Loucy (cell line): ENCODE data around the gene FAM180A.

ENCODE experiments used
- H2AFZ ChIP-seq: fragments of 200-600 bp; sonication (generic); 2 replicates; pipeline ENCODE4 v1.6.0; 2016; ENCODE audit warnings: antibody characterized with exemption, mild to moderate bottlenecking, low read length, moderate library complexity
- H3F3A ChIP-seq: fragments of 200-600 bp; 2 replicates; pipeline ENCODE4 v1.6.0; 2016; ENCODE audit warnings: antibody characterized with exemption, low read depth, mild to moderate bottlenecking
- H3K27me3 ChIP-seq: fragments of 200-600 bp; sonication (generic); 2 replicates; pipeline ENCODE4 v1.6.1; 2014; ENCODE audit warnings: low read length, mild to moderate bottlenecking; ENCODE audit not compliant: insufficient read depth, poor library complexity, severe bottlenecking
- H3K36me3 ChIP-seq: fragments of 200-600 bp; sonication (generic); 2 replicates; pipeline ENCODE4 v1.6.1; 2016; ENCODE audit warnings: low read length; ENCODE audit not compliant: insufficient read depth
- H3K4me1 ChIP-seq: fragments of 200-600 bp; sonication (generic); 2 replicates; pipeline ENCODE4 v1.5.1; 2014; ENCODE audit warnings: low read length, mild to moderate bottlenecking; ENCODE audit not compliant: insufficient read depth, poor library complexity, severe bottlenecking
- H3K4me2 ChIP-seq: fragments of 200-600 bp; sonication (generic); 2 replicates; pipeline ENCODE4 v1.6.0; 2014; ENCODE audit warnings: antibody characterized with exemption, low read length, low read depth, mild to moderate bottlenecking; ENCODE audit not compliant: poor library complexity, severe bottlenecking
- H3K4me3 ChIP-seq: fragments of 200-600 bp; sonication (generic); 2 replicates; pipeline ENCODE4 v1.5.1; 2014; ENCODE audit warnings: low read length, mild to moderate bottlenecking, mixed read lengths; ENCODE audit not compliant: poor library complexity, severe bottlenecking
- H3K79me2 ChIP-seq: fragments of 200-600 bp; sonication (generic); 2 replicates; pipeline ENCODE4 v1.6.1; 2014; ENCODE audit warnings: low read length; ENCODE audit not compliant: insufficient read depth
- H3K9ac ChIP-seq: fragments of 200-600 bp; sonication (generic); 2 replicates; pipeline ENCODE4 v1.6.0; 2014; ENCODE audit warnings: mild to moderate bottlenecking, low read depth, low read length, moderate library complexity; ENCODE audit not compliant: poor library complexity, severe bottlenecking
- H3K9me2 ChIP-seq: fragments of 200-600 bp; sonication (generic); replicated peaks from 2 replicates; pipeline ENCODE4 v1.6.1; 2016; ENCODE audit warnings: low read depth, low read length, mixed read lengths
- H3K9me3 ChIP-seq: fragments of 200-600 bp; sonication (generic); 2 replicates; pipeline ENCODE4 v1.6.1; 2014; ENCODE audit warnings: mild to moderate bottlenecking, antibody characterized with exemption, low read length, low read depth; ENCODE audit not compliant: insufficient read depth
- H4K20me1 ChIP-seq: fragments of 200-600 bp; sonication (generic); 2 replicates; pipeline ENCODE4 v1.6.0; 2014; ENCODE audit warnings: antibody characterized with exemption, low read length, mild to moderate bottlenecking; ENCODE audit not compliant: insufficient read depth, poor library complexity, severe bottlenecking
- CTCF ChIP-seq: fragments of 200-600 bp; sonication (generic); conservative IDR thresholded peaks from 2 replicates; pipeline ENCODE4 v1.5.1; 2014; ENCODE audit warnings: mild to moderate bottlenecking, antibody characterized with exemption, low read length
- EZH2phosphoT487 ChIP-seq: fragments of 200-600 bp; IDR thresholded peaks from 2 replicates; pipeline ENCODE4 v1.6.1; 2018; ENCODE audit warnings: antibody characterized with exemption, mild to moderate bottlenecking, moderate library complexity, borderline replicate concordance

The FAM180A gene

GRCh38 chr7:135734343-135734689, 14.3 kb downstream of the FAM180A start:
- Histone ChIP-seq H3K79me2 (no peaks in the 10 kb centered on the region), H4K20me1 (no peaks in the 10 kb centered on the region), H3K9me2 (no peaks in the 10 kb centered on the region), H3K36me3 (no peaks in the 10 kb centered on the region), H3K9me3 (no peaks in the 10 kb centered on the region), H3K4me3 (no peak overlapping the region), H3K27me3 (no peaks in the 10 kb centered on the region), H3K4me2 (no peak overlapping the region), H3F3A (no peaks in the 10 kb centered on the region), H2AFZ (no peak overlapping the region), H3K4me1 (no peaks in the 10 kb centered on the region), H3K9ac (no peak overlapping the region)
- TF ChIP-seq EZH2phosphoT487, result no peak
- TF ChIP-seq CTCF, result no peak

- Histone ChIP-seq H3K36me3 (no peaks in the 10 kb centered on the region), H3K9ac (no peak overlapping the region), H3K9me3 (no peaks in the 10 kb centered on the region), H3F3A (no peaks in the 10 kb centered on the region), H3K79me2 (no peaks in the 10 kb centered on the region), H3K27me3 (no peaks in the 10 kb centered on the region), H3K4me2 (no peak overlapping the region), H3K9me2 (no peaks in the 10 kb centered on the region), H3K4me1 (no peaks in the 10 kb centered on the region), H2AFZ (no peak overlapping the region), H3K4me3 (no peak overlapping the region), H4K20me1 (no peaks in the 10 kb centered on the region)
- no peak for TF ChIP-seq EZH2phosphoT487
These were observed 14.8 kb downstream of the FAM180A start for GRCh38 chr7:135733603-135734342.

- no peak overlapping the region for H3K4me2 ChIP-seq
- no peak overlapping the region for H2AFZ ChIP-seq
- H3K79me2 ChIP-seq, result no peaks in the 10 kb centered on the region
- H3K36me3 ChIP-seq, result no peaks in the 10 kb centered on the region
- H4K20me1 ChIP-seq, result no peaks in the 10 kb centered on the region
- H3K27me3 ChIP-seq, result no peaks in the 10 kb centered on the region
- no peak overlapping the region for H3K9ac ChIP-seq
- TF ChIP-seq CTCF, result no peak
- no peak for TF ChIP-seq EZH2phosphoT487
- H3K9me3 ChIP-seq, result no peaks in the 10 kb centered on the region
- H3K4me1 ChIP-seq, result no peaks in the 10 kb centered on the region
- H3K4me3 ChIP-seq, result no peak overlapping the region
- H3F3A ChIP-seq, result no peaks in the 10 kb centered on the region
- no peaks in the 10 kb centered on the region for H3K9me2 ChIP-seq
These were observed 17.5 kb downstream of the FAM180A start for GRCh38 chr7:135731131-135731530.

GRCh38 chr7:135729230-135729629, 19.4 kb downstream of the FAM180A start:
- no peaks in the 10 kb centered on the region for H3F3A ChIP-seq
- no peaks in the 10 kb centered on the region for H4K20me1 ChIP-seq
- no peak overlapping the region for H2AFZ ChIP-seq
- no peaks in the 10 kb centered on the region for H3K36me3 ChIP-seq
- no peaks in the 10 kb centered on the region for H3K9me2 ChIP-seq
- no peak overlapping the region for H3K4me3 ChIP-seq
- H3K27me3 ChIP-seq, result no peaks in the 10 kb centered on the region
- no peaks in the 10 kb centered on the region for H3K4me1 ChIP-seq
- TF ChIP-seq EZH2phosphoT487 (no peak), CTCF (no peak)
- no peak overlapping the region for H3K4me2 ChIP-seq
- H3K9ac ChIP-seq, result no peak overlapping the region
- no peaks in the 10 kb centered on the region for H3K79me2 ChIP-seq
- H3K9me3 ChIP-seq, result no peaks in the 10 kb centered on the region
